Mesenchymal stem cell (in vitro differentiated cells and primary cell): ENCODE results near the gene SC5D.

ENCODE experiments used
- DNase-seq: peaks from one replicate; pipeline ENCODE4 v3.0.0-alpha.2; 2013
- H2AFZ ChIP-seq: one replicate; pipeline ENCODE4 v1.6.1; 2013; ENCODE audit warnings: low read depth, mild to moderate bottlenecking, control low read depth, inconsistent platforms, low read length, moderate library complexity
- H2AK5ac ChIP-seq: 2 replicates; pipeline ENCODE4 v1.6.1; 2013; ENCODE audit warnings: low read length, moderate library complexity, mild to moderate bottlenecking, inconsistent platforms; ENCODE audit not compliant: severe bottlenecking
- H2BK120ac ChIP-seq: one replicate; pipeline ENCODE4 v1.6.1; 2013; ENCODE audit warnings: low read depth, mild to moderate bottlenecking, inconsistent platforms, low read length, moderate library complexity
- H2BK12ac ChIP-seq, 2 experiments: one replicate each; pipeline ENCODE4 v1.6.1; 2013; ENCODE audit warnings: inconsistent platforms in 2 of 2, low read length in 2 of 2, mild to moderate bottlenecking in 2 of 2, moderate library complexity in 2 of 2, control low read depth in 1 of 2
- H2BK15ac ChIP-seq: one replicate; pipeline ENCODE4 v1.6.1; 2013; ENCODE audit warnings: mild to moderate bottlenecking, low read depth, inconsistent platforms; ENCODE audit not compliant: poor library complexity, severe bottlenecking
- H2BK5ac ChIP-seq: 2 replicates; pipeline ENCODE4 v1.6.1; 2013; ENCODE audit warnings: low read depth, mild to moderate bottlenecking, low read length, control low read depth, inconsistent platforms; ENCODE audit not compliant: poor library complexity, severe bottlenecking
- H3K14ac ChIP-seq, 2 experiments: one replicate each; pipeline ENCODE4 v1.6.1; 2013; ENCODE audit warnings: inconsistent platforms in 2 of 2, low read length in 2 of 2, control low read depth in 1 of 2, mild to moderate bottlenecking in 1 of 2, moderate library complexity in 1 of 2
- H3K18ac ChIP-seq, 2 experiments: one replicate each; pipeline ENCODE4 v1.6.1; 2013; ENCODE audit warnings: inconsistent platforms in 2 of 2, low read length in 2 of 2, control low read depth in 1 of 2, low read depth in 1 of 2, mild to moderate bottlenecking in 1 of 2
- H3K23ac ChIP-seq, 2 experiments: one replicate each; pipeline ENCODE4 v1.6.1; 2013; ENCODE audit warnings: inconsistent platforms in 2 of 2, low read length in 2 of 2, mild to moderate bottlenecking in 2 of 2, moderate library complexity in 2 of 2, control low read depth in 1 of 2
- H3K27ac ChIP-seq: 2 replicates; pipeline ENCODE4 v1.5.1; 2013; ENCODE audit warnings: mild to moderate bottlenecking, moderate library complexity, low read length, control low read depth, inconsistent platforms; ENCODE audit not compliant: poor library complexity, severe bottlenecking
- H3K27me3 ChIP-seq, 2 experiments: 2 replicates each; pipeline versions ENCODE4 v1.6.1 to v1.7.0; 2013; ENCODE audit warnings: low read length in 2 of 2, mild to moderate bottlenecking in 2 of 2, moderate library complexity in 2 of 2, control low read depth in 1 of 2, inconsistent platforms in 1 of 2; ENCODE audit not compliant: control insufficient read depth in 1 of 2, insufficient read depth in 1 of 2
- H3K36me3 ChIP-seq, 2 experiments: 2 replicates each; pipeline versions ENCODE4 v1.6.1 to v1.7.0; 2013; ENCODE audit warnings: low read length in 2 of 2, control low read depth in 1 of 2, inconsistent platforms in 1 of 2, low read depth in 1 of 2, mild to moderate bottlenecking in 1 of 2; ENCODE audit not compliant: insufficient read depth in 2 of 2, control insufficient read depth in 1 of 2
- H3K4ac ChIP-seq, 2 experiments: one replicate each; pipeline ENCODE4 v1.6.1; 2013; ENCODE audit warnings: inconsistent platforms in 2 of 2, low read length in 2 of 2, mild to moderate bottlenecking in 2 of 2, moderate library complexity in 2 of 2, control low read depth in 1 of 2, low read depth in 1 of 2
- H3K4me1 ChIP-seq: 2 replicates; pipeline ENCODE4 v1.6.1; 2013; ENCODE audit warnings: low read depth, low read length, control low read depth; ENCODE audit not compliant: control insufficient read depth, insufficient read depth
- H3K4me2 ChIP-seq: 2 replicates; pipeline ENCODE4 v1.6.1; 2013; ENCODE audit warnings: low read length, mild to moderate bottlenecking, inconsistent platforms; ENCODE audit not compliant: poor library complexity, severe bottlenecking
- H3K4me3 ChIP-seq, 2 experiments: 2 replicates each; pipeline versions ENCODE4 v1.5.1 to v1.7.0; 2013; ENCODE audit warnings: low read length in 2 of 2, mild to moderate bottlenecking in 2 of 2, control low read depth in 1 of 2, low read depth in 1 of 2; ENCODE audit not compliant: insufficient read depth in 1 of 2
- H3K79me1 ChIP-seq: replicated peaks from 2 replicates; pipeline ENCODE4 v1.6.1; 2013; ENCODE audit warnings: mild to moderate bottlenecking, control low read depth, low read length, inconsistent platforms; ENCODE audit not compliant: poor library complexity, severe bottlenecking
- H3K9ac ChIP-seq: 2 replicates; pipeline ENCODE4 v1.7.0; 2013; ENCODE audit warnings: mild to moderate bottlenecking, low read length, moderate library complexity
- H3K9me3 ChIP-seq: 2 replicates; pipeline ENCODE4 v1.7.0; 2013; ENCODE audit warnings: mild to moderate bottlenecking, low read length; ENCODE audit not compliant: control insufficient read depth
- H4K8ac ChIP-seq: one replicate; pipeline ENCODE4 v1.6.1; 2013; ENCODE audit warnings: inconsistent platforms, mild to moderate bottlenecking, low read length, moderate library complexity
- H4K91ac ChIP-seq: one replicate; pipeline ENCODE4 v1.6.1; 2013; ENCODE audit warnings: mild to moderate bottlenecking, low read length, inconsistent platforms
- WGBS: methylation state at CpG from one replicate; pipeline ENCODE4 v1.1.7; 2013; ENCODE audit warnings: mixed read lengths; 5-methylcytosine and 5-hydroxymethylcytosine counted together

The SC5D gene

DNA sequence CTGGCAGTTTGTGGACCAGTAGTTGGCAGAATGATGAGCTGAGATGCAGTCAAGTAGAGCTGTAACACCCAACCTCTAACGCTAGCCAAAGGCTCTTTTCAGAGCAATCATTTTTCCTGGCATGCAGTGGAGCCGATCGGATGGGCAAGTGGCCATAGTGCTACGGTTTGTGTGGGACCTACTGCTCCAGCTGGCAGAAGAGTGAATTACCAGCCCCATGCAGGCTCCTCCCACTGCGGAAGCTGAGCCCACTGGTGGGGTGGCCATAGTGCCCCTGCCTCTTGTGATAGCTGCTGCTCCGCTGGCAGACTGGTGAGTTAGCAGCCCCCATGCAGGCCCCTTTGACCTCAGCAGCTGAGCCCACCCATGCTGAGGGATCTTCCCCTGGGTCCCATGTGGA lies 27.0 kb upstream of the SC5D start:
- Histone ChIP-seq H3K9me3 (peaks cover 10% of the 10 kb centered on the region), H3K36me3 (no peaks in the 10 kb centered on the region), H3K14ac (no peak overlapping the region), H4K8ac (no peak overlapping the region), H3K4me3 (no peak overlapping the region), H2AK5ac (no peak overlapping the region), H3K27ac (no peak overlapping the region), H2BK15ac (no peak overlapping the region), H3K4me2 (no peak overlapping the region), H3K18ac (no peak overlapping the region), H2AFZ (no peak overlapping the region), H3K9ac (no peak overlapping the region), H4K91ac (no peak overlapping the region), H3K4ac (no peak overlapping the region), H3K23ac (no peak overlapping the region), H3K4me1 (peaks cover 2% of the 10 kb centered on the region), H2BK5ac (no peak overlapping the region), H2BK12ac (no peak overlapping the region), H2BK120ac (no peak overlapping the region), H3K27me3 (peaks cover 5 to 60% of the 10 kb centered on the region in 2 experiments), H3K79me1 (no peaks in the 10 kb centered on the region)
- no peak for DNase-seq
- WGBS, result 71% methylated on average over 6 of the region's 6 CpGs

DNA sequence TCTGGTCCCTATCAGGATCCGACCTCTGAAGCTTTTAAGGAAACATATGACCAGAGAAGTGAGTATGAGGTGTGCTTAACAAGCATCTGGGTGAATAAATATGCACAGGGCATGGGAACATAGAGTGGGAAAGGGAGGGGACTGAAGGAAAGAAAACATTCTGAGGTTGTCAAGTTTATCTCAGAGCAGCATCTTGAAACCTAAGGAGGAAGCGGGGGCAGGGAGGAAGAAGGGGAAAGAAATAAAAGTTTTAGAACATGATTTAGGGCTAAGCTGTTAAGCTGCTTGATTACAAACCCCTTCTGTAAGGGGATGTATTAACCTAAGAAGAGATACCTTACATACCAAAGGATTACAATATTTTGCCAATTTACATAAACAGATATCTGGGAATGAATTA lies 24.0 kb upstream of the SC5D start:
- Histone ChIP-seq H3K79me1 (no peaks in the 10 kb centered on the region), H3K27me3 (peaks cover 7 to 72% of the 10 kb centered on the region in 2 experiments), H2AFZ (no peak overlapping the region), H3K4me3 (no peak overlapping the region), H3K4me1 (peaks cover 2% of the 10 kb centered on the region), H4K8ac (no peak overlapping the region), H2BK5ac (no peak overlapping the region), H3K4ac (no peak overlapping the region), H3K9ac (no peak overlapping the region), H2AK5ac (no peak overlapping the region), H3K18ac (no peak overlapping the region), H3K4me2 (no peak overlapping the region), H2BK12ac (no peak overlapping the region), H3K36me3 (no peaks in the 10 kb centered on the region), H2BK15ac (no peak overlapping the region), H3K23ac (no peak overlapping the region), H4K91ac (no peak overlapping the region), H3K14ac (no peak overlapping the region), H3K27ac (no peak overlapping the region), H3K9me3 (peaks cover 6% of the 10 kb centered on the region), H2BK120ac (no peak overlapping the region)
- no peak for DNase-seq
- 32% methylated on average over 2 of the region's 2 CpGs for WGBS

DNA sequence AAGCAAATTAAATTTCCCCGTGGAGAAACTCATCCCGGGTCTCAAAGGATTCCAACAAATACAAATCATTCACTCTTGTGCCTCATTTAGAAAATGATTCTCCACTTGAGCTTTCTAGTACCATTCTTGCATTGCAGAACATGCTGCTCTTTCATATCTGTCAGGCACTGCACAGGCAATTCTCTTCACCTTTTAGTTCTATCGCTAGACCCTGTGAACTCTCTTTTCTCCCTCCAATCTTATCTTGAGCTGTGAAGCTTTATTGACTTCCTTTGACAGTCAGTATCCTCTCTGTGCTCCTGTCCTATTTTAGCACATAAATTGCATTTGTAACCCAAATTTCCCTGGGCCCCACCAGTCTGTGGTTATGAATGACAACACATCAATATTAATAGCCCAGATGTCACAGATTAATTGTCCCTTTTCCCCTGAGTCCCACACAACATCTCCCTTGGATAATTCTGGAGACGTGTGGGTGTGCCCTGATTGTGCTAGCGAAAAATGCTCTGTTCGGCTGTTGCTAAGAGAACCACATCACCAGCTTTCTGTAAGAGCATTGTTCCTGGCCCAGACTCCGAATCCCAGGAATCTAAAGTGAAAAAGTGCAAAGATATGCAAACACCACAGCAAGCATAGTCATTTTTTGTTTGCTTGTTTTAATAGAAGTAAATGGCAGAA lies 22.4 kb upstream of the SC5D start:
- Histone ChIP-seq H2BK120ac (no peak overlapping the region), H3K9ac (no peak overlapping the region), H3K23ac (no peak overlapping the region), H3K18ac (no peak overlapping the region), H3K4ac (no peak overlapping the region), H3K27ac (no peak overlapping the region), H2AK5ac (no peak overlapping the region), H3K9me3 (no peaks in the 10 kb centered on the region), H3K4me2 (no peak overlapping the region), H2BK15ac (no peak overlapping the region), H3K4me1 (peaks cover 2% of the 10 kb centered on the region), H3K14ac (no peak overlapping the region), H4K8ac (no peak overlapping the region), H3K27me3 (peaks cover 7 to 65% of the 10 kb centered on the region in 2 experiments), H2AFZ (no peak overlapping the region), H3K36me3 (no peaks in the 10 kb centered on the region), H3K4me3 (no peak overlapping the region), H2BK5ac (no peak overlapping the region), H2BK12ac (no peak overlapping the region), H4K91ac (no peak overlapping the region), H3K79me1 (no peaks in the 10 kb centered on the region)
- WGBS, result 63% methylated on average over 6 of the region's 7 CpGs
- no peak for DNase-seq

DNA sequence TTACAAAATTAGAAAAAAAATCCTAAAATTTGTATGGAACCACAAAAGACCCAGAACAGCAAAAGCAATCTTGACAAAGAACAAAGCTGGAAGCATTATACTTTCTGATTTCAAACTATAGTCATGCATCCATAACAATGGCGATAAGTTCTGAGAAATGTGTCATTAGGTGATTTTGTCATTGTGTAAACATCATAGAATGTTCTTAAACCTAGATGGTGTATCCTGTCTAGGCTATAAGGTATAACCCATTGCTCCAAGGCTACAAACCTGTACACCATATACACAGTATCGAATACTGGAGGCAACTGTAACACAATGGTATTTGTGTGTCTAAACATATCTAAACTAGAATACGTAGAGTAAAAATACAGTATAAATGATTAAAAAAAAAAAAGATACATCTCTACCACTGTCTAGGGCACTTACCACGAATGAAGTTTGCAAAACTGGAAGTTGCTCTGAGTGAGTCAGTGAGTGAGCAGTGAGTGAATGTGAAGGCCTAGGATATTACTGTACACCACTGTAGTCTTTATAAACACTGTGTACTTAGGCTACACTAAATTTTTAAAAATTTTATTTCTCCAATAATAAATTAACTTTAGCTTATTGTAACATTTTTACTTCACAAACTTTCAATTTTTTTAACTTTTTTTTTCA lies 18.1 kb upstream of the SC5D start:
- Histone ChIP-seq H2AFZ (no peak overlapping the region), H3K4ac (no peak overlapping the region), H4K8ac (no peak overlapping the region), H3K9ac (no peak overlapping the region), H3K4me2 (no peak overlapping the region), H2BK5ac (no peak overlapping the region), H3K9me3 (peaks cover 3% of the 10 kb centered on the region), H2BK15ac (no peak overlapping the region), H3K4me3 (no peak overlapping the region), H2BK120ac (no peak overlapping the region), H3K36me3 (no peaks in the 10 kb centered on the region), H2BK12ac (no peak overlapping the region), H4K91ac (no peak overlapping the region), H3K23ac (no peak overlapping the region), H3K79me1 (no peaks in the 10 kb centered on the region), H3K4me1 (no peaks in the 10 kb centered on the region), H3K27me3 (peaks cover 7 to 23% of the 10 kb centered on the region in 2 experiments), H3K18ac (no peak overlapping the region), H2AK5ac (no peak overlapping the region), H3K14ac (no peak overlapping the region), H3K27ac (no peak overlapping the region)
- DNase-seq, result no peak
- no CpG with 5 or more reads among the region's 4 CpGs for WGBS
